A549 treated with AZD9567 at 1 μM for 4 hours (cell line): ENCODE results near the gene NRG4. TPM values are rescaled to one million over a fixed set of nuclear protein-coding genes. Genes with fewer than 3 reads are reported as not detected.

Experiments used
- total RNA-seq: library from RNA; stranded (reverse); fragments of 200-300 nt; extraction: Qiagen RNA extraction; gene quantifications from 5 replicates; pipeline ENCODE4 v1.2.3, GENCODE V29; 2022; ENCODE audit not compliant: insufficient read depth

The NRG4 gene, protein sequence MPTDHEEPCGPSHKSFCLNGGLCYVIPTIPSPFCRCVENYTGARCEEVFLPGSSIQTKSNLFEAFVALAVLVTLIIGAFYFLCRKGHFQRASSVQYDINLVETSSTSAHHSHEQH
- 0.64 to 1.6 TPM (median 1.0 TPM) in 4 of 5 replicates, not detected in the other for total RNA-seq

DNA sequence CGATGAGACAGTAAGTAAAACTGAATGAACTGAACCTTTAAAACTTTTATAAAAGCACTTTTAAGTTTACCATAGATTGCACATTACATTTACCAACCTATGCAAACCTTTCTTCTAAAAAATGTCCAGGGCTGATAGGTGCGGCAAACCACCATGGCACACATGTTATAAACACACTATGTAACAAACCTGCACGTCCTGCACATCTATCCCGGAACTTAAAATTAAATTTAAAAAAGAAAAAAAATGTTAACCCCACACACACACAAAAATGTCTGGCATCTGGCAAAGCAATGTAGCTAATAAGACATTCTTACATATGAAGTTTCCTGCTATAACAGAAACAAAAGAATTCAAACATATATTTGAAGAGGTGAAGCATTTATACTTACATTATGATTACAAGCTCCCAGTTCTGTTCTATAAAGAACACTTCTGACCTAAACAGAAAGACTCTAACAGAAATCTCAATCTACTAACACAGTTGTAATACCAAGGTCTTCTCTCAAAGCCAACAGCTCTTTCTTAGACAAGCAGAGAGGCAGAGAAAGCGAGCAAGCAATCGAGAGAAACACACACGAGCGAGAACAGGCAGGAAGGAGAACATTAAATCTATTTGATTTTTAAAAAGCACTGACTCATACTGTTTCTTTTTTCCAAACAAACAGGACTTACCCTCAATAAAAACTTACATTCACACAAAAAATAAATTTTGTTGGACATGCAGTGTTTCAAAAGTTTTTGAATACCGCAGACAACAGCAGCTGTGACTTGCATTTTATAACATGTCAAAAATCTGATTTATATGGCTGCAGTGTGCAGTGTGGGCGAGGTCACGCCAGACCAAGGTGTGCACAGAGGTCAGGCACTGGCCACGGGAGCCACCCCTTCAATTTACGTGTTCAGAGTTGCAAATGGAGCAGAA is at the start of gene NRG4:
TSS of gene NRG4 (minus strand) at position 798 of the 925 bp plus-strand sequence. CDS start 1,194 bp downstream, outside the sequence.

DNA sequence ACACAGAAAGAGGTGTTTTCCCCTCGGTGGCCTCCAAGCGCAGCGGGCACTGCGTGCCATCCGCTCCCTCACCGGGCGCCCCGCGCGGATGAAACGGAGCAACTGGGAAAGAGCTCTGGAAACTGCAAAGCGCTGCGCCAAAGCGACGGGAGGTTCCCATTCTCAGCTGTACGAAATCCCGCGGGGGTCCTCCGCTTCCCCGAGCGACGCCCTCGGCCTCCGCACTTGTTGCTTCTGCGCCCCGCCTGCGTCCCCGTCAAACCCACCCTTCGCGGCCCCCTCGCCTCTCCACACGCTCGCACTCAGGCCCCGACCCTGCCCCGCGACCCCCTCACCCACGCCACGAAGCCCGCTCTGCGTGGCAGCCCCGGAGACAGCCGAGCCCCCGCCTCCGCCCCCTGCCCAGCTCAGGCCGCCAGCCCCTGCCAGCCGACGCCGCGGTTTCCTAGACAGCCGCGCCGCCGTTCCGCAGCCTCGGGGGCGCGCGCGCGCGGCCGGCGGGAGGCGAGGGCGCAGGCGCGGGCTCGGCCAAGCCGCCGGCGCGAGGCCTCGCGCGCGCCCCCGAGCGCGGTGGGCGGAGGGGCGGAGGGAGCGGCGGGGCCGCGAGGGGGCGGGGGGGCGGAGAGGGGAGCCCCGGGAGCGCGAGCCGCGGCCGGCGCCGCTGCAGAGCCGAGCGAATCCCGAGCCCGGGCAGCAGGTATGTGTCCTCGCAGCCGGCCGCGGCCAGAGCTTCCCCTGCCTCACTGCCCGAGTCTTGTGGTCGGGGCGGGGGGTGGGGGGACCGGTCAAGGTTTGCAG is 47.3 kb upstream of the NRG4 start, which contains the start of gene TMEM266:
TSS of gene TMEM266 (plus strand) at position 666 of the 798 bp plus-strand sequence. CDS start 74,279 bp downstream, outside the sequence.

DNA sequence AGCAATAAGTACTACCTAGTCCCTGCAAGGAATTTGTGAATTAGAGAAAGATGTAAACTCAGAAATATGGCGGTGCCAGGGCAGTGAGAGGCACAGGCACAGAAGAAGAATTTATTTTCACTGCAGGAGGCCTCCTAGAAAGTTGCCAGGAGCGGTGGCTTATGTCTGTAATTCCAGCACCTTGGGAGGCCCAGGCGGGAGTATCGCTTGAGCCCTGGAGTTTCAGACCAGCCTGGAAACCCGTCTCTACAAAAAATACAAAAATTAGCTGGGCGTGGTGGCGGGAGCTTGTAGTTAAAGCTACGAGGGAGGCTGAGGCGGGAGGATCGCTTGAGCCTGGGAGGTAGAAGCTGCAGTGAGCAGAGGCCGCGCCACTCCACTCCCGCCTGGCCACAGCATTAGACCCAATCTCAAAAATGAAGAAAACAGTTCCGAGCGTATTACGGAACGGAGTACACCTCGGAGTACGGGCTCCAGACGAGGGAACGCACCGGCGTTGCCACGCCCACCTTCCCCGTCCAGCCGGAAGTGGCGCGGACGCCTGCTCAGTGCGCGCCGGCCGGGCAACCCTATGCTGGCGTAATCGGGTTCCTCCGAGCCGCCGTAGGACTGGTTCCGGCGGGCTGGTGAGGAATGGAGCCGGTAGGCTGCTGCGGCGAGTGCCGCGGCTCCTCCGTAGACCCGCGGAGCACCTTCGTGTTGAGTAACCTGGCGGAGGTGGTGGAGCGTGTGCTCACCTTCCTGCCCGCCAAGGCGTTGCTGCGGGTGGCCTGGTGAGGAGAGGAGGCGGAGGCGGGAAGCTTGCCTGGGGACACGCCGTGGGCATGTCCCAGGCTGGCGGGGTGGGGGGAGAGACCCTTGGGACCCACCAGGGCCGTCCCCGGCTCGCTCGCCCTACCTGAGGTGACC is 108.6 kb downstream of the NRG4 start, which contains the start of gene FBXO22:
TSS of gene FBXO22 (plus strand) at position 548 of the 909 bp plus-strand sequence. CDS start at position 634, 86 bp downstream.

Other genes with a start within 250 kb of the NRG4 start
- 33.3 to 52.2 TPM (median 44.5 TPM) in 5 replicates for gene UBE2Q2, start 169.0 kb downstream of the NRG4 start, total RNA-seq
- 62.4 to 82.0 TPM (median 80.9 TPM) in 5 replicates for gene FBXO22, start 108.5 kb downstream of the NRG4 start, total RNA-seq
- gene TMEM266, start 47.6 kb upstream of the NRG4 start, total RNA-seq = 0.11 to 0.20 TPM (median 0.16 TPM) in 4 of 5 replicates, not detected in the other